Activated T-helper 1 cell treated with anti-CD3 and anti-CD28 coated beads, Interleukin-12 subunit alpha, Interleukin-12 subunit beta, Interleukin-2, Interleukin-4 antibody, amounts not matched to agents 30 ng/mL and 10 ng/mL and 1 ng/mL, durations not matched to agents 14 hours and 24 hours and 36 hours (primary cell): Measurements from ENCODE around the gene MRPS30. TPM values are rescaled to one million over a fixed set of nuclear protein-coding genes. Genes with fewer than 3 reads are reported as not detected.
"Not testable (repeated sequence)": the region's sequence is repeated elsewhere in the genome, so short reads cannot be mapped to it uniquely, and the experiment has no call there.

Experiments
- DNase-seq: peaks from one replicate; pipeline ENCODE4 v3.0.0; 2021; ENCODE audit warnings: low spot score
- H3K27ac Mint-ChIP-seq: one replicate; pipeline ENCODE4 v1.8.0; 2021; ENCODE audit warnings: mild to moderate bottlenecking, mixed read lengths
- H3K27me3 Mint-ChIP-seq: one replicate; pipeline ENCODE4 v1.8.0; 2022; ENCODE audit warnings: mild to moderate bottlenecking, moderate library complexity, mixed read lengths; ENCODE audit not compliant: insufficient read depth
- H3K36me3 Mint-ChIP-seq: one replicate; pipeline ENCODE4 v1.8.0; 2021; ENCODE audit warnings: low read depth, mixed read lengths
- H3K4me1 Mint-ChIP-seq: one replicate; pipeline ENCODE4 v1.8.0; 2021; ENCODE audit warnings: low read depth, mixed read lengths
- H3K4me3 Mint-ChIP-seq: one replicate; pipeline ENCODE4 v1.8.0; 2021; ENCODE audit warnings: mild to moderate bottlenecking, moderate library complexity, mixed read lengths
- H3K9me3 Mint-ChIP-seq: one replicate; pipeline ENCODE4 v1.8.0; 2021; ENCODE audit warnings: mixed read lengths
- intact Hi-C: fragments of 100-400 bp; cut with micrococcal nuclease; formaldehyde crosslinking; loops from one replicate; pipeline ENCODE4 v1.15.1; 2024
- total RNA-seq: library from RNA; stranded (reverse); gene quantifications from 2 replicates; pipeline ENCODE4 v1.2.3, GENCODE V29; 2022

Gene MRPS30
- total RNA-seq, 1 donor from 2014 or later = 63.5 TPM

DNA sequence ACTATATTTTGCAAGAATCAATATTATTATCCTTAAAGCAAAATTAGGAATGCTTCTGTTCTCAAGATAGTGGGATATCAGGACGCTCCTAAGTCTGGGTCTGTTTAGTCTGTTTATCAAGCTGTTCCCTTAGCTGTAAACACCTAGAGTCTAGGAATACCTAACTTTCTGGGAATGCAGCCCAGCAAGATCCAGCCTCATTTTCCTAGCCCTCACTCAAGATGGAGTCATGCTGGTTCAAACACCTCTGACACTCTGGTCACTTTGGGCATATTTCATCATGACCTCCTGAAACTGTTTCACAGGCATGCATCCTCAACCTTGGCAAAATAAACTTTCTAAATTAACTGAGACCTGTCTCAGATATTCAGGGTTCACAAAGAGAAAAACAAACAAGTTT is 14.4 kb upstream of the MRPS30 start:
- intact Hi-C loops = no loop called here
- peaks cover 50% of the 10 kb centered on the region for H3K9me3 Mint-ChIP-seq
- peaks cover 4% of the 10 kb centered on the region for H3K36me3 Mint-ChIP-seq
- no peak overlapping the region for H3K4me3 Mint-ChIP-seq
- H3K27me3 Mint-ChIP-seq = no peaks in the 10 kb centered on the region
- H3K4me1 Mint-ChIP-seq = peaks cover 14% of the 10 kb centered on the region
- H3K27ac Mint-ChIP-seq = no peak overlapping the region
- DNase-seq = no peak

DNA sequence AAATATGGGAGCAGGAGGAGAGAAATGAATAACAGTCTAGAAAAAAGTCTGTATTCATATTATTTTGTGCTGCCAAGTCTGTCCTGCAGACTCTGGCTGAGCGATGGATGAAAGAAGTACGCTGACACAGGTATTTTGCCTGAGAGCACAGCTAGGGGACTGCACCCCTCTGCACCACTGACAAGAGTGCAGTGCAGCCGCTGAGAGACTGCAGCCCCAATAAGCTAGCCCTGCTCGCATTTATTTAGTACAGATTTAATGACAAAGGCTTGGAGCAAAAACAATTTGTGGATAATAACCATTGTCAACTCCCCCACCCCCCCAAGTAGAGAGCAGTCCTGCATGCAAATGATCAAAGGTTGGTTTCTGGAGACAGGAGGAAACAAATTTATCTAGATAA is 13.3 kb upstream of the MRPS30 start:
- DNase-seq = no peak
- Mint-ChIP-seq H3K4me1 (peaks cover 14% of the 10 kb centered on the region), H3K27ac (no peak overlapping the region), H3K36me3 (peaks cover 4% of the 10 kb centered on the region), H3K27me3 (no peaks in the 10 kb centered on the region), H3K4me3 (no peak overlapping the region), H3K9me3 (peaks cover 50% of the 10 kb centered on the region)
- intact Hi-C loops = no loop called here

DNA sequence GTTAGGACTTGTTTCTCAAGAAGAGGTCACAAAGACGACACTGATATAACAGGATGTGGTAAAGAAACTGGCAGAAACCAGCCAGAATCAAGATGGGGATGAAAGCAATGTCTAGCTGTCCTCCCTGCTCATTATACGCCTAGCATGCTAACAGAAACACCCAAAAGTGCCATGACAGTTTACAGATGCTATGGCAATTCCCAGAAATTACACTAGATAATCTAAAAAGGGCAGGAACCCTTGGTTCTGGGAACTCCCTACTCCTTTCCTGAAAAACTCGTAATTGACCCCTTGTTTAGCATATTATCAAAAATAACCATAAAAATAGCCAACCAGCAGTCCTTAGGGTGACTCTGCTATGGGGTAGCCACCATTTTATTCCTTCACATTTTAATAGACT is 10.9 kb upstream of the MRPS30 start:
- Mint-ChIP-seq H3K9me3 (peaks cover 37% of the 10 kb centered on the region), H3K27me3 (no peaks in the 10 kb centered on the region), H3K36me3 (peaks cover 4% of the 10 kb centered on the region), H3K4me1 (peaks cover 14% of the 10 kb centered on the region), H3K27ac (no peak overlapping the region), H3K4me3 (no peak overlapping the region)
- intact Hi-C loops = no loop called here
- no peak for DNase-seq

DNA sequence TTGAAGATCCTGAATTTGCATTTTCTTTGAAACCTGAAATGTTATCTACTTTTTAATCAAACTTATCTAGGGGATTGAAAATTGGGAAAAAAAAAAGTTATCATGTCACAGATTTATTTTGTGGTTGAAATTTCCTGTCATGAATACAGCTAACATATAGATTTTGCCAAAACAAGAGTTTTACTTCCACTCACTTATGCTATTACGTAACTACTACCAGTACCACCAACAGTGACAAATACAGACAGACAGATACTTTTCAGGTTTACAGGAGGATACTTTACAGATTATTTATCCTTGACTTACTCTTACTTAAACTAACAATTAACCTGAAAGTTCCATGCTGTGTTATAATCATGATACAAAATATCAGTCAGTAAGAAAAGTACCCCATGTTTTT is 6.8 kb upstream of the MRPS30 start:
- H3K4me1 Mint-ChIP-seq = peaks cover 19% of the 10 kb centered on the region
- no peaks in the 10 kb centered on the region for H3K27me3 Mint-ChIP-seq
- intact Hi-C loops = loop anchor here (10.0 kb wide), 2 partner anchors 1407 to 1737 kb away; no protein-coding TSS in a partner anchor
- H3K27ac Mint-ChIP-seq = no peak overlapping the region
- no peaks in the 10 kb centered on the region for H3K36me3 Mint-ChIP-seq
- no peak overlapping the region for H3K4me3 Mint-ChIP-seq
- DNase-seq = no peak
- peaks cover 5% of the 10 kb centered on the region for H3K9me3 Mint-ChIP-seq

DNA sequence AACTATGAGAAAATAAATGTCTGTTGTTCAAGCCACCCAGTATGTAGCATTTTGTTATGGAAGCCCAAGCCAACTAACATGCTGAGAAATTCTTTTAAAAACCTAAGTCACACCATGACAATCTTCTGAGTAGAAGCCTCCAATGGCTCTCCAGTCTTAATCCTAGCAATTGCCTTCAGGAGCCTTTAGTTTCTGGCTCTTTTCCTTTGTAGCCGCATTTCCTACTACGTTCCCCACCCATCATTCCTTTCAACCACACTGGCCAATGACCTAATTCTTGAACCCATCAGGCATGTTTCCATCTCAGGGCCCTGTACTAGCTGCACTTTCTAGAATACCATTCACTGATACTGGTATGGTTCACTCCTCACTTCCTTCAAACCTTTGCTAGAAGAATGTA is 2.1 kb upstream of the MRPS30 start:
- intact Hi-C loops = loop anchor here (5.0 to 10.0 kb wide), 3 partner anchors 1249 to 1742 kb away; partner anchors contain the start of gene PAIP1
- DNase-seq = no peak
- H3K27me3 Mint-ChIP-seq = no peaks in the 10 kb centered on the region

DNA sequence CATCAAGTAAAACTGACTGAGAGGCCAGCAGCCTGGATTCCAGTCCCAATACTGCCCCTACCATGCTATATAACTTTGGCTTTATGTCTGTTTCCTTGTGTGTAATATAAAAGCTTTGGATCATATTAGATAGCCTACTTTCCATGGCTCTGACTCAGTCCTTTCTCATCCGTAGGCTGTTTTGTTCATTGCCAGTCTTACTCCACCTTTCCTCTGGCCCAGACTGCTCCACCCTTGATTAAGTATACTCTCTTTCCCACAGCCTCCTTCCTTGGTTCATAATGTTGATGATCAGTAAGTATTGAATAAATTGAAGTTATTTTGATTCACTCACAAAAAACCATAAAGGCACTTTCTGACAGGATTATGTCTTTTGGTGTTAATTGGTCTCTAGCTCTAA is 1.5 kb upstream of the MRPS30 start:
- no peak overlapping the region for H3K27ac Mint-ChIP-seq
- peaks cover 21% of the 10 kb centered on the region for H3K36me3 Mint-ChIP-seq
- intact Hi-C loops = loop anchor here (5.0 to 10.0 kb wide), 3 partner anchors 1250 to 1742 kb away; partner anchors contain the start of gene PAIP1
- peaks cover 39% of the 10 kb centered on the region for H3K4me1 Mint-ChIP-seq
- no peak overlapping the region for H3K4me3 Mint-ChIP-seq
- no peaks in the 10 kb centered on the region for H3K27me3 Mint-ChIP-seq
- no peaks in the 10 kb centered on the region for H3K9me3 Mint-ChIP-seq
- no peak for DNase-seq

More for the DNA sequence above, 2.1 kb upstream of the MRPS30 start:
- H3K27ac Mint-ChIP-seq = no peak overlapping the region
- no peaks in the 10 kb centered on the region for H3K9me3 Mint-ChIP-seq
- peaks cover 16% of the 10 kb centered on the region for H3K36me3 Mint-ChIP-seq
- no peak overlapping the region for H3K4me3 Mint-ChIP-seq
- H3K4me1 Mint-ChIP-seq = peaks cover 36% of the 10 kb centered on the region

DNA sequence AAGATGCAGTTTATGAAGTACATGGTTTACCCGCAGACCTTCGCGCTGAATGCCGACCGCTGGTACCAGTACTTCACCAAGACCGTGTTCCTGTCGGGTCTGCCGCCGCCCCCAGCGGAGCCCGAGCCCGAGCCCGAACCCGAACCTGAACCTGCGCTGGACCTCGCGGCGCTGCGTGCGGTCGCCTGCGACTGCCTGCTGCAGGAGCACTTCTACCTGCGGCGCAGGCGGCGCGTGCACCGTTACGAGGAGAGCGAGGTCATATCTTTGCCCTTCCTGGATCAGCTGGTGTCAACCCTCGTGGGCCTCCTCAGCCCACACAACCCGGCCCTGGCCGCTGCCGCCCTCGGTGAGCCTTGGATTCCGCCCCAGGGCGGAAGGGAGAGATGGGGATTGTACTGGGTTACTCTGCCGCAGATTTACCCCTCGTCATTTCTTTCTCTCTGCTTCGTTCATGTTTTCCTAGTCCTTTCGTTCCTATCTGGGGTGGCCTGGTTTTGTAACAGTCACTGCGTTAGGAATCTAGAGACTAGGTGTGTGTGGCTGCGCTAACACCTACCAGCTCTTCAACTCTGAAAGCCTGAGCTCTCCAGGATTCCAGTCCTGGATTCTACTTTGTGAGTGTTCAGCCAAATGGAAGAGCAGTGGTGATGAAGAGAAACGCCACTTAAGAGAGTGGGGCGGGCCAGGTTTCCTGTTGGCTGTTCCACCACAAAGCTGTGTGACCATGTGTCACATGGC is 638 bp downstream of the MRPS30 start:
- Mint-ChIP-seq H3K27me3 (no peaks in the 10 kb centered on the region), H3K27ac (peak overlapping the region; percentile 98), H3K4me3 (peak overlapping the region; percentile 99), H3K9me3 (no peaks in the 10 kb centered on the region), H3K36me3 (peaks cover 27% of the 10 kb centered on the region), H3K4me1 (peaks cover 48% of the 10 kb centered on the region)
- peak; percentile 29 for DNase-seq
- intact Hi-C loops = loop anchor here (2.0 to 10.0 kb wide), 4 partner anchors 1207 to 1745 kb away; partner anchors contain the start of genes NNT and PAIP1

DNA sequence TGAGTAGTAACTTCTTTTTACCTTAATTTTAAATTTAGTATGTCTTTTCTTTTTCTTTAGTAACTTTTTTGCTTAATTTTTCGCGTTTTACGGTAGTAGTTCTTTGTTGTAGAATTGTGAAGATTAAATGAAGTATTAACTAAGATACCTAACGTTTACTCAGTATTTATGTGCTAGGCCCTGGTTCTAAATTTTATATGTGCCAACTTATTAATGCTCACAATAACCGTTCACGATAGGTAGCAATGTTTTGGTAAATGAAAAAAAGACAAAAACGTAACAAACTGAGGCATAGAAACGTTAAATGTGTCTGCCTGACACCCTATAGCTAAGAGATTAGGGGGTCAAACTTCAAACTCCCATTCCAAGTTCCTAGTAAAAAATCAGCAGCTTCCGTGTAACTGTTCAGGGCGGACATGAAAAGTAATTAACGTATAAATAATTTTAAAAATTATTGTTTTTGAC is 1.2 kb downstream of the MRPS30 start:
- H3K4me1 Mint-ChIP-seq = peaks cover 54% of the 10 kb centered on the region
- DNase-seq = no peak
- intact Hi-C loops = loop anchor here (2.0 to 10.0 kb wide), 4 partner anchors 1207 to 1745 kb away; partner anchors contain the start of genes NNT and PAIP1
- peak overlapping the region; percentile 99 for H3K4me3 Mint-ChIP-seq
- H3K27me3 Mint-ChIP-seq = no peaks in the 10 kb centered on the region
- H3K9me3 Mint-ChIP-seq = no peaks in the 10 kb centered on the region
- peaks cover 33% of the 10 kb centered on the region for H3K36me3 Mint-ChIP-seq
- peak overlapping the region; percentile 98 for H3K27ac Mint-ChIP-seq

DNA sequence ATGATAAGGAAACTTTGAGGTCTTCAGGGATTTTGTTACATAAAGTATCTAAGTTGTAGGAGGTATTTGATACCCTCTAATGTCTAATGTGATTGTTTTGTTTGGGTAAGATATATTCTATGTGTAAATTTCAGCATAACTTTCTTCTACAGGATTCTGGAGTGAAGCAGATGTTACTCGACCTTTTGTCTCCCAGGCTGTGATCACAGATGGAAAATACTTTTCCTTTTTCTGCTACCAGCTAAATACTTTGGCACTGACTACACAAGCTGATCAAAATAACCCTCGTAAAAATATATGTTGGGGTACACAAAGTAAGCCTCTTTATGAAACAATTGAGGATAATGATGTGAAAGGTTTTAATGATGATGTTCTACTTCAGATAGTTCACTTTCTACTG is 6.0 kb downstream of the MRPS30 start:
- no peak overlapping the region for H3K27ac Mint-ChIP-seq
- H3K4me1 Mint-ChIP-seq = peaks cover 36% of the 10 kb centered on the region
- DNase-seq = no peak
- H3K36me3 Mint-ChIP-seq = peaks cover 43% of the 10 kb centered on the region
- no peaks in the 10 kb centered on the region for H3K27me3 Mint-ChIP-seq
- intact Hi-C loops = no loop called here
- H3K9me3 Mint-ChIP-seq = no peaks in the 10 kb centered on the region
- no peak overlapping the region for H3K4me3 Mint-ChIP-seq

DNA sequence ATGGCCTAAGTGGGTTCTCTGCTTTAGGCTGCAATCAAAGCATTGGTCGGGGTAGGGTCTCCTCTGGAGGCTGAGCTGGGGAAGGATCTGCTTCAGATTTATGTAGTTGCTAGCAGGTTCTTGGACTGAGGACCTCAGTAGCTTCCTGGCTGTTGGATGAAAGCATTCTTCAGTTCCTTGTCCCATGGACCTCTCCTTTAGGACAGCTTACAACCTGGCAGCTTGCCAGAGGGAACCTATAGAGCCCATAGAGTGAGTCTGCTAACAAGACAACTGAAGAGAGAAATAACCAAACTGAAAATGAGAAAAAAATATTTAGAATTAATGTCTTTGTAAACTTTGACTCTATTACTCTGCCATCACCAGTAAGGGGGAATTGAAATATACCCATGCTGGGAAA is 12.4 kb downstream of the MRPS30 start:
- Mint-ChIP-seq H3K27me3 (no peaks in the 10 kb centered on the region), H3K4me3 (no peak overlapping the region), H3K9me3 (no peaks in the 10 kb centered on the region), H3K4me1 (no peaks in the 10 kb centered on the region), H3K27ac (no peak overlapping the region), H3K36me3 (peaks cover 35% of the 10 kb centered on the region)
- intact Hi-C loops = no loop called here
- no peak for DNase-seq

DNA sequence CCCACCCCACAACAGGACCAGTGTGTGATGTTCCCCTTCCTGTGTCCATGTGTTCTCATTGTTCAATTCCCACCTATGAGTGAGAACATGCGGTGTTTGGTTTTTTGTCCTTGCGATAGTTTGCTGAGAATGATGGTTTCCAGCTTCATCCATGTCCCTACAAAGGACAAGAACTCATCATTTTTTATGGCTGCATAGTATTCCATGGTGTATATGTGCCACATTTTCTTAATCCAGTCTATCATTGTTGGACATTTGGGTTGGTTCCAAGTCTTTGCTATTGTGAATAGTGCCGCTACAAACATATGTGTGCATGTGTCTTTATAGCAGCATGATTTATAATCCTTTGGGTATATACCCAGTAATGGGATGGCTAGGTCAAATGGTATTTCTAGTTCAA is 15.9 kb downstream of the MRPS30 start:
- H3K27ac Mint-ChIP-seq, H3K4me3 Mint-ChIP-seq, DNase-seq, H3K4me1 Mint-ChIP-seq, intact Hi-C loops, H3K27me3 Mint-ChIP-seq, H3K9me3 Mint-ChIP-seq: not testable (repeated sequence)
- peaks cover 26% of the 10 kb centered on the region for H3K36me3 Mint-ChIP-seq

DNA sequence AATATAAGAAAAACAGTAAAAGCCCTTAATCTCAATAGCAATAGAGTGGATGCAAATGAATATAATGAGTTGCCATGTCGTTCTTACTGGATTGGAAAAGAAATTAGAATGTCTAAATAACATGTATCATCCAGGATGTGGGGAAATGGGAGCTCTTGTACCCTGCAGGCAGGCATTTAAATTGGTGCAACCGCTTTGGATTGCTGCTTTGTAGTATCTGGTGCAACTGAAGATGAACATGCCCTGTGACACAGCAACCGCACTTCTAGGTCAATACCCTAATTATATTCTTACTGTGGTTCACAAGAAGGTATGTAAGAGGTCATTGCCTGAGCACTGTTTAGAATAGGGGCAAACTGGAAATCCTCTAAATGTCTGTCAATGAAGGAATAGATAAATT is 18.9 kb downstream of the MRPS30 start:
- intact Hi-C loops = no loop called here
- Mint-ChIP-seq H3K27ac (no peak overlapping the region), H3K9me3 (no peaks in the 10 kb centered on the region), H3K36me3 (peaks cover 8% of the 10 kb centered on the region), H3K4me1 (peaks cover 7% of the 10 kb centered on the region), H3K4me3 (no peak overlapping the region), H3K27me3 (no peaks in the 10 kb centered on the region)
- DNase-seq = no peak

DNA sequence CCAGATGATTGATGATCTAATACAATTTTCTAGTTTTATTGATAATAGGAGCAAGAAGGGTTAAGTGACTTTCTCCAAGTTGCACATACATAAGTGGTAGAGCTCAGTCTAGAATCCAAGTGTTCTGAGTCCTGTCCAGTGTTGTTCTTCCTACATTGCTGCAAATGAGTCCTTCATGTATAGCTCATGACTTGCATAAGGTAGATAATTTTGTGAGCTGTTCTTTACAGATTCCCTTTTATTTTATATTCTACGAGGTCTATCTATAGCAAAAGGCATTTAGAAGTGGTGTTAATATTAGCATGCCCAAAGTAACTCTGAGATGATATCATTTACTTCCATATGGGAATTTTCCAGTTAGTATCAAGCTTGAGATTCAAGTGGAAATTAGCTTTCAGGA is 20.0 kb downstream of the MRPS30 start:
- peaks cover 7% of the 10 kb centered on the region for H3K36me3 Mint-ChIP-seq
- H3K4me1 Mint-ChIP-seq = peaks cover 16% of the 10 kb centered on the region

More for the DNA sequence above, 20.0 kb downstream of the MRPS30 start:
- Mint-ChIP-seq H3K27me3 (no peaks in the 10 kb centered on the region), H3K4me3 (no peak overlapping the region), H3K27ac (no peak overlapping the region), H3K9me3 (no peaks in the 10 kb centered on the region)
- DNase-seq = no peak
- intact Hi-C loops = no loop called here
